ENCODE results near the gene GRIN2C.
A peak's percentile ranks its signal among the peaks of the same experiment; 100 is the strongest.

GRIN2C gene

GRCh38 chr17:74825952-74826719 lies 33.5 kb downstream of the GRIN2C start:
- no peak for TF ChIP-seq FOXP2 (optimal IDR thresholded peaks at IDR 0.05; ENCODE audit: control extremely low read depth, extremely low read length, insufficient read depth)
- TF ChIP-seq POLR2AphosphoS5 (IDR thresholded peaks at IDR 0.05; ENCODE audit: borderline replicate concordance, low read depth, low read length): no peak
- TF ChIP-seq EZH2 (IDR thresholded peaks at IDR 0.05): no peak
- DNase-seq (ENCODE audit: low read depth, low spot score): no peak
- Histone ChIP-seq H3K36me3 (ENCODE audit: insufficient read depth, low read length) (no peaks in the 10 kb centered on the region), H3K4me3 (no peak overlapping the region), H3K9me3 (ENCODE audit: low read depth, low read length) (no peaks in the 10 kb centered on the region), H3K27ac (no peak overlapping the region), H3K9ac (ENCODE audit: insufficient read length) (no peak overlapping the region)

- Histone ChIP-seq H3K36me3 (ENCODE audit: insufficient read depth, low read length) (no peaks in the 10 kb centered on the region), H3K4me3 (no peak overlapping the region), H3K9me3 (ENCODE audit: low read depth, low read length) (no peaks in the 10 kb centered on the region), H3K9ac (ENCODE audit: insufficient read length) (no peak overlapping the region), H3K27ac (no peak overlapping the region)
- no peak for DNase-seq (ENCODE audit: low read depth, low spot score)
- no peak for TF ChIP-seq EZH2 (IDR thresholded peaks at IDR 0.05)
- TF ChIP-seq FOXP2 (optimal IDR thresholded peaks at IDR 0.05; ENCODE audit: control extremely low read depth, extremely low read length, insufficient read depth): no peak
- TF ChIP-seq POLR2AphosphoS5 (IDR thresholded peaks at IDR 0.05; ENCODE audit: borderline replicate concordance, low read depth, low read length): no peak
These were observed 34.6 kb downstream of the GRIN2C start for GRCh38 chr17:74824961-74825627.

GRCh38 chr17:74822939-74823367 lies 36.7 kb downstream of the GRIN2C start:
- peak overlapping the region; percentile 14 for H3K4me3 ChIP-seq
- no peaks in the 10 kb centered on the region for H3K9me3 ChIP-seq (ENCODE audit: low read depth, low read length)
- H3K36me3 ChIP-seq (ENCODE audit: insufficient read depth, low read length): no peaks in the 10 kb centered on the region
- peak; percentile 22 for DNase-seq (ENCODE audit: low read depth, low spot score)
- H3K27ac ChIP-seq: 0 out of 2 replicates have a peak overlapping the region, but pooled peaks have one; percentile 16
- H3K9ac ChIP-seq (ENCODE audit: insufficient read length): no peak overlapping the region
- TF ChIP-seq POLR2AphosphoS5 (IDR thresholded peaks at IDR 0.05; ENCODE audit: borderline replicate concordance, low read depth, low read length): peak; percentile 25; the same call in 1 of the 2 replicates
- no peak for TF ChIP-seq EZH2 (IDR thresholded peaks at IDR 0.05)

- Histone ChIP-seq H3K27ac (0 out of 2 replicates have a peak overlapping the region, but pooled peaks have one; percentile 16), H3K9ac (ENCODE audit: insufficient read length) (no peak overlapping the region), H3K4me3 (peak overlapping the region; percentile 14), H3K36me3 (ENCODE audit: insufficient read depth, low read length) (no peaks in the 10 kb centered on the region), H3K9me3 (ENCODE audit: low read depth, low read length) (no peaks in the 10 kb centered on the region)
- no peak for DNase-seq (ENCODE audit: low read depth, low spot score)
- TF ChIP-seq POLR2AphosphoS5 (IDR thresholded peaks at IDR 0.05; ENCODE audit: borderline replicate concordance, low read depth, low read length): no peak
- no peak for TF ChIP-seq EZH2 (IDR thresholded peaks at IDR 0.05)
- TF ChIP-seq FOXP2 (optimal IDR thresholded peaks at IDR 0.05; ENCODE audit: control extremely low read depth, extremely low read length, insufficient read depth): no peak
These were observed 37.2 kb downstream of the GRIN2C start for GRCh38 chr17:74822335-74822938.

GRCh38 chr17:74821655-74822334 lies 37.9 kb downstream of the GRIN2C start:
- TF ChIP-seq EZH2 (IDR thresholded peaks at IDR 0.05) (no peak), POLR2AphosphoS5 (IDR thresholded peaks at IDR 0.05; ENCODE audit: borderline replicate concordance, low read depth, low read length) (no peak), FOXP2 (optimal IDR thresholded peaks at IDR 0.05; ENCODE audit: control extremely low read depth, extremely low read length, insufficient read depth) (no peak)
- H3K36me3 ChIP-seq (ENCODE audit: insufficient read depth, low read length): no peaks in the 10 kb centered on the region
- DNase-seq (ENCODE audit: low read depth, low spot score): no peak
- H3K9ac ChIP-seq (ENCODE audit: insufficient read length): no peak overlapping the region
- no peak overlapping the region for H3K27ac ChIP-seq
- H3K9me3 ChIP-seq (ENCODE audit: low read depth, low read length): no peaks in the 10 kb centered on the region
- H3K4me3 ChIP-seq: no peak overlapping the region

GRCh38 chr17:74819801-74820436 lies 39.8 kb downstream of the GRIN2C start:
- no peak for TF ChIP-seq FOXP2 (optimal IDR thresholded peaks at IDR 0.05; ENCODE audit: control extremely low read depth, extremely low read length, insufficient read depth)
- H3K9ac ChIP-seq (ENCODE audit: insufficient read length): no peak overlapping the region
- H3K27ac ChIP-seq: no peak overlapping the region

GRCh38 chr17:74818291-74818938 lies 41.3 kb downstream of the GRIN2C start:
- TF ChIP-seq FOXP2 (optimal IDR thresholded peaks at IDR 0.05; ENCODE audit: control extremely low read depth, extremely low read length, insufficient read depth) (no peak), EZH2 (IDR thresholded peaks at IDR 0.05) (no peak), POLR2AphosphoS5 (IDR thresholded peaks at IDR 0.05; ENCODE audit: borderline replicate concordance, low read depth, low read length) (no peak)
- no peak overlapping the region for H3K27ac ChIP-seq

More at GRCh38 chr17:74819801-74820436, 39.8 kb downstream of the GRIN2C start:
- Histone ChIP-seq H3K9me3 (ENCODE audit: low read depth, low read length) (no peaks in the 10 kb centered on the region), H3K4me3 (no peak overlapping the region), H3K36me3 (ENCODE audit: insufficient read depth, low read length) (no peaks in the 10 kb centered on the region)
- no peak for DNase-seq (ENCODE audit: low read depth, low spot score)

More at GRCh38 chr17:74818291-74818938, 41.3 kb downstream of the GRIN2C start:
- DNase-seq (ENCODE audit: low read depth, low spot score): no peak
- H3K9ac ChIP-seq (ENCODE audit: insufficient read length): no peak overlapping the region
- H3K36me3 ChIP-seq (ENCODE audit: insufficient read depth, low read length): no peaks in the 10 kb centered on the region
- no peak overlapping the region for H3K4me3 ChIP-seq
- no peaks in the 10 kb centered on the region for H3K9me3 ChIP-seq (ENCODE audit: low read depth, low read length)

Data from SK-N-MC (cell line).